HG03045 (cell line): ENCODE measurements around the gene ISM2.

Source experiments
- ATAC-seq: cut with Tn5 transposase; IDR thresholded peaks from one replicate; pipeline ENCODE4 v1.9.1; 2021; ENCODE audit warnings: mild to moderate bottlenecking, moderate library complexity; ENCODE audit not compliant: unreplicated experiment

The ISM2 gene

GRCh38 chr14:77470224-77470870 is 28.3 kb downstream of the ISM2 start:
- no peak for ATAC-seq

GRCh38 chr14:77469539-77469938 is 29.1 kb downstream of the ISM2 start:
- no peak for ATAC-seq

- no peak for ATAC-seq
Observed at GRCh38 chr14:77469067-77469505, 29.5 kb downstream of the ISM2 start.

GRCh38 chr14:77467801-77468200 is 30.8 kb downstream of the ISM2 start:
- ATAC-seq: no peak

- ATAC-seq: no peak
Observed at GRCh38 chr14:77459072-77459723, 39.4 kb downstream of the ISM2 start.

- peak; percentile 20 for ATAC-seq
Observed at GRCh38 chr14:77458249-77458950, 40.2 kb downstream of the ISM2 start.

- peak; percentile 90 for ATAC-seq
Observed at GRCh38 chr14:77457522-77458248, 40.9 kb downstream of the ISM2 start, which contains the start of the genes AHSA1 and VIPAS39. TSS of gene AHSA1 (plus strand) at chr14:77458093. CDS start at chr14:77458190, 97 bp downstream. TSS of gene VIPAS39 (minus strand) at chr14:77457601. CDS start at chr14:77454102, 3,499 bp downstream.

- peak; percentile 20 for ATAC-seq
Observed at GRCh38 chr14:77457115-77457521, 41.5 kb downstream of the ISM2 start.

- no peak for ATAC-seq
Observed at GRCh38 chr14:77455966-77456640, 42.5 kb downstream of the ISM2 start.

GRCh38 chr14:77442196-77442595 is 56.4 kb downstream of the ISM2 start:
- no peak for ATAC-seq

- ATAC-seq: no peak
Observed at GRCh38 chr14:77439861-77440260, 58.8 kb downstream of the ISM2 start.

GRCh38 chr14:77438596-77438995 is 60.0 kb downstream of the ISM2 start:
- ATAC-seq: no peak

- ATAC-seq: no peak
Observed at GRCh38 chr14:77436042-77436441, 62.6 kb downstream of the ISM2 start.

GRCh38 chr14:77426396-77426795 is 72.2 kb downstream of the ISM2 start:
- ATAC-seq: no peak

- no peak for ATAC-seq
Observed at GRCh38 chr14:77424862-77425261, 73.8 kb downstream of the ISM2 start.
